ENCODE measurements around the gene ENTPD8. TPM values are rescaled to one million over a fixed set of nuclear protein-coding genes. Genes with fewer than 3 reads are reported as not detected.

Gene ENTPD8
- total and polyA plus RNA-seq, 2 of the 13 experiments (the other 11 are each of a cell fraction or from before 2014, with no cell fraction given), result 0.26 to 0.44 TPM

DNA sequence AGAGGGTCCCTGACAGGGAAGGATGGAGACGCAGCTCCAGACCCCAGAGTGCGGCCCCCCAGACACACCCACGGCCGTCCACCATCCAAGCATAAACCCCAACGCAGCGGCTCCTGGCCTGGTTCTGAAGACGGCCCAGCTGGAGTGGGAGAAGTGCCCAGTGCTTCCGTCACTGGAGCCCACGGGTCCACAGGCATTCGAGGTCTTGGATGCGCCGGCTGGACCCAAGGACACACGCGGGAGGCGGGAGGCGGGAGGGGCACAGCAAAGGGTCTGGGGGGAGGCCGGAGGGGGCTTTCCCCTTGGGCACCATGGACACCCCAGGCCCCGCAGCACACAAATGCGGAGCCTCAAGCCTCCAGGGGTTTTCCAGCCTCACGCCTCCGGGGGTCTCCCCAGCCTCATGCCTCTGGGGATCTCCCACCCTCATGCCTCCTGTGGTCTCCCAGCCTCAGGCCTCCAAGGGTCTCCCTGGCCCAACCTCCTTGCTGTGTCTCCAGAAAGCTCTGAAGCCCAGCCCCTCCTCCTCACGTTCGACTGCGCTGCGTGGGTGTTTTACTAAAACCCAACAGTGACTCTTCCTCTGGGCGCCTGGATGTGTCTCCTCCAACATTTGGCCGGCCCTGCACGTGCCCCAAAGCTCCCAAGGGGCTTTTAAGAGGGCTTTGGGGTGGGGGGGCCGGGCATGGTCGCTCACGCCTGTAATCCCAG, 33.4 kb downstream of the ENTPD8 start:
- CTCF ChIA-PET (ENCODE audit: low intra/inter-chr PET ratio, low total read pairs), result interaction anchor here (1.2 to 1.3 kb wide), 2 partner anchors 113 to 120 kb away, joined by 3 to 7 read pairs; no protein-coding TSS in a partner anchor
- peaks cover 18% of the 10 kb centered on the region for H3K4me1 ChIP-seq (ENCODE audit: insufficient read depth, low read length)
- POLR2A ChIA-PET, result no interaction called here
- FAIRE-seq (no peak), DNase-seq (ENCODE audit: low spot score) (no peak), ATAC-seq (no peak; the same call in 2 of the 3 replicates)
- 76% methylated on average over 19 of the region's 31 CpGs for WGBS (ENCODE audit: low lambda C conversion rate)
- no peaks in the 10 kb centered on the region for H4K20me1 ChIP-seq (ENCODE audit: insufficient read depth, low read length)
- in situ Hi-C loops (cut with HindIII; ENCODE audit: extremely low pct_ligation_motif_present, low pct_unique_long_range_greater_than_20kb), result loop anchor here (5.0 kb wide), 1 partner anchor 115 kb away; no protein-coding TSS in a partner anchor
- H3K9me3 ChIP-seq (ENCODE audit: low read length), result no peaks in the 10 kb centered on the region
- BruUV-seq (replicated peaks), result no TSS peak
- H2AFZ ChIP-seq (ENCODE audit: low read length), result no peak overlapping the region
- H3K4me3 ChIP-seq (replicated peaks in 1 of 3; ENCODE audit: insufficient read depth in 1 of 3, low read depth in 2 of 3, low read length in 3 of 3), result peak overlapping the region in 2 of 3 experiments; percentile 50 to 69; a peak in 3 of 6 replicates
- H3K36me3 ChIP-seq (replicated peaks in 1 of 2; ENCODE audit: control insufficient read depth in 1 of 2, insufficient read depth in 2 of 2, low read length in 2 of 2), result no peaks in the 10 kb centered on the region
- intact Hi-C loops (cut with micrococcal nuclease; ENCODE audit: unreplicated experiment), result loop anchor here (10.0 kb wide), 1 partner anchor 103 kb away; the partner anchor contains the start of gene NRARP
- H3K79me2 ChIP-seq (ENCODE audit: insufficient read depth, low read length), result no peaks in the 10 kb centered on the region
- no peak overlapping the region for H3K27ac ChIP-seq (ENCODE audit: extremely low read length, insufficient read depth, low read length)
- peak overlapping the region; percentile 78 for H3K4me2 ChIP-seq (ENCODE audit: low read depth, low read length)
- peak overlapping the region; percentile 52; the same call in 1 of the 2 replicates for H3K9ac ChIP-seq (ENCODE audit: insufficient read depth, low read depth, low read length)
- no peaks in the 10 kb centered on the region for H3K27me3 ChIP-seq (ENCODE audit: control insufficient read depth in 1 of 2, insufficient read depth in 2 of 2, low read length in 2 of 2)
- TF ChIP-seq AGO2 (optimal IDR thresholded peaks at IDR 0.05; ENCODE audit: low read depth, low read length) (peak; percentile 10), ZFP36 (IDR thresholded peaks at IDR 0.05; ENCODE audit: borderline replicate concordance, low read depth, low read length, partially characterized antibody) (no peak), ZNF510 (CRISPR knock-in tag; IDR thresholded peaks at IDR 0.05; ENCODE audit: low read depth) (no peak), SP4 (CRISPR knock-in tag; IDR thresholded peaks at IDR 0.05) (peak; percentile 0; the same call in 1 of the 2 replicates), PITX1 (CRISPR knock-in tag; IDR thresholded peaks at IDR 0.05) (0 out of 2 replicates have a peak, but pooled peaks have one; percentile 22), HNF1A (IDR thresholded peaks at IDR 0.05; ENCODE audit: low read depth) (no peak), HNF1A (CRISPR knock-in tag; IDR thresholded peaks at IDR 0.05; ENCODE audit: borderline replicate concordance) (no peak)
- TF ChIP-seq, protein P1, sequence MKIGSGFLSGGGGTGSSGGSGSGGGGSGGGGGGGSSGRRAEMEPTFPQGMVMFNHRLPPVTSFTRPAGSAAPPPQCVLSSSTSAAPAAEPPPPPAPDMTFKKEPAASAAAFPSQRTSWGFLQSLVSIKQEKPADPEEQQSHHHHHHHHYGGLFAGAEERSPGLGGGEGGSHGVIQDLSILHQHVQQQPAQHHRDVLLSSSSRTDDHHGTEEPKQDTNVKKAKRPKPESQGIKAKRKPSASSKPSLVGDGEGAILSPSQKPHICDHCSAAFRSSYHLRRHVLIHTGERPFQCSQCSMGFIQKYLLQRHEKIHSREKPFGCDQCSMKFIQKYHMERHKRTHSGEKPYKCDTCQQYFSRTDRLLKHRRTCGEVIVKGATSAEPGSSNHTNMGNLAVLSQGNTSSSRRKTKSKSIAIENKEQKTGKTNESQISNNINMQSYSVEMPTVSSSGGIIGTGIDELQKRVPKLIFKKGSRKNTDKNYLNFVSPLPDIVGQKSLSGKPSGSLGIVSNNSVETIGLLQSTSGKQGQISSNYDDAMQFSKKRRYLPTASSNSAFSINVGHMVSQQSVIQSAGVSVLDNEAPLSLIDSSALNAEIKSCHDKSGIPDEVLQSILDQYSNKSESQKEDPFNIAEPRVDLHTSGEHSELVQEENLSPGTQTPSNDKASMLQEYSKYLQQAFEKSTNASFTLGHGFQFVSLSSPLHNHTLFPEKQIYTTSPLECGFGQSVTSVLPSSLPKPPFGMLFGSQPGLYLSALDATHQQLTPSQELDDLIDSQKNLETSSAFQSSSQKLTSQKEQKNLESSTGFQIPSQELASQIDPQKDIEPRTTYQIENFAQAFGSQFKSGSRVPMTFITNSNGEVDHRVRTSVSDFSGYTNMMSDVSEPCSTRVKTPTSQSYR (CRISPR knock-in tag; IDR thresholded peaks at IDR 0.05; ENCODE audit: borderline replicate concordance), result no peak
